IMR-90 (cell line): ENCODE data around the gene TRIM38. TPM values are rescaled to one million over a fixed set of nuclear protein-coding genes. Genes with fewer than 3 reads are reported as not detected.

Source experiments
- ATAC-seq: fragments of 200-7000 bp; cut with Tn5 transposase; 2 replicates; pipeline ENCODE4 v1.9.1; 2020; ENCODE audit warnings: low read depth, mild to moderate bottlenecking, moderate library complexity
- BruUV-seq: library from RNA; stranded (reverse); fragments of 400-500 nt; replicated peaks from 2 replicates; lab custom pipeline; 2021; lab: Mats Ljungman, UMichigan
- CTCF ChIA-PET: fragments of 300-600 bp; formaldehyde crosslinking; extraction: SDS; loops from one replicate; lab custom pipeline; 2021; ENCODE audit warnings: antibody characterized with exemption; lab: Yijun Ruan, JAX
- POLR2A ChIA-PET: fragments of 300-600 bp; sonication (Branson Sonifier 250); formaldehyde crosslinking; loops from one replicate; lab custom pipeline; 2022; ENCODE audit warnings: antibody characterized with exemption; ENCODE audit not compliant: unreplicated experiment; lab: Charles Lee
- DNase-seq: peaks from one replicate; pipeline ENCODE4 v3.0.0; 2013
- H2AFZ ChIP-seq: replicated peaks from 2 replicates; pipeline ENCODE3; 2013; ENCODE audit warnings: low read length, mild to moderate bottlenecking; ENCODE audit not compliant: poor library complexity
- H2AK5ac ChIP-seq: 2 replicates; pipeline ENCODE4 v1.6.1; 2013; ENCODE audit warnings: low read depth, low read length, inconsistent platforms
- H2AK9ac ChIP-seq: replicated peaks from 2 replicates; pipeline ENCODE3; 2013; ENCODE audit warnings: mild to moderate bottlenecking, low read depth, low read length, moderate library complexity; ENCODE audit not compliant: poor library complexity
- H2BK120ac ChIP-seq: 2 replicates; pipeline ENCODE4 v1.6.1; 2013; ENCODE audit warnings: low read depth, low read length, inconsistent platforms
- H2BK15ac ChIP-seq: 3 replicates; pipeline ENCODE4 v1.6.1; 2013; ENCODE audit warnings: low read depth, low read length, inconsistent platforms
- H2BK20ac ChIP-seq: 2 replicates; pipeline ENCODE4 v1.6.1; 2013; ENCODE audit warnings: low read depth, mild to moderate bottlenecking, inconsistent platforms, low read length, moderate library complexity
- H2BK5ac ChIP-seq: 2 replicates; pipeline ENCODE4 v1.6.1; 2013; ENCODE audit warnings: mild to moderate bottlenecking, low read depth, low read length, inconsistent platforms; ENCODE audit not compliant: poor library complexity, severe bottlenecking
- H3K14ac ChIP-seq: replicated peaks from 2 replicates; pipeline ENCODE4 v1.6.1; 2013; ENCODE audit warnings: low read depth, low read length, inconsistent platforms
- H3K18ac ChIP-seq: 2 replicates; pipeline ENCODE4 v1.6.1; 2013; ENCODE audit warnings: low read depth, low read length, control low read depth
- H3K23ac ChIP-seq: 2 replicates; pipeline ENCODE4 v1.6.1; 2013; ENCODE audit warnings: low read depth, low read length, inconsistent platforms
- H3K27ac ChIP-seq: 2 replicates; pipeline ENCODE4 v1.5.1; 2013; ENCODE audit warnings: mild to moderate bottlenecking, control low read depth, low read length; ENCODE audit not compliant: insufficient read depth
- H3K27me3 ChIP-seq: 2 replicates; pipeline ENCODE4 v1.6.1; 2013; ENCODE audit warnings: low read length; ENCODE audit not compliant: control insufficient read depth, insufficient read depth
- H3K36me3 ChIP-seq: 2 replicates; pipeline ENCODE4 v1.6.1; 2013; ENCODE audit warnings: low read length, mixed read lengths; ENCODE audit not compliant: control insufficient read depth, insufficient read depth
- H3K4ac ChIP-seq: 2 replicates; pipeline ENCODE4 v1.6.1; 2013; ENCODE audit warnings: low read depth, low read length, inconsistent platforms
- H3K4me1 ChIP-seq: 2 replicates; pipeline ENCODE4 v1.6.1; 2013; ENCODE audit warnings: low read length, mixed read lengths; ENCODE audit not compliant: control insufficient read depth, insufficient read depth
- H3K4me2 ChIP-seq: 2 replicates; pipeline ENCODE4 v1.6.1; 2013; ENCODE audit warnings: low read depth, mild to moderate bottlenecking, control low read depth, low read length, moderate library complexity
- H3K4me3 ChIP-seq: 2 replicates; pipeline ENCODE4 v1.5.1; 2013; ENCODE audit warnings: low read depth, mild to moderate bottlenecking, control low read depth, low read length, moderate library complexity; ENCODE audit not compliant: insufficient read depth
- H3K56ac ChIP-seq: 2 replicates; pipeline ENCODE4 v1.6.1; 2013; ENCODE audit warnings: low read length, inconsistent platforms; ENCODE audit not compliant: insufficient read depth; ENCODE audit errors: extremely low read depth
- H3K79me1 ChIP-seq, 2 experiments: 2 replicates each; pipeline ENCODE4 v1.6.1; 2013; ENCODE audit warnings: low read length in 2 of 2, inconsistent platforms in 1 of 2, low read depth in 1 of 2
- H3K9ac ChIP-seq: 2 replicates; pipeline ENCODE4 v1.6.1; 2013; ENCODE audit warnings: low read depth, low read length, control low read depth
- H3K9me1 ChIP-seq: 2 replicates; pipeline ENCODE4 v1.6.1; 2013; ENCODE audit warnings: low read length, inconsistent platforms; ENCODE audit not compliant: insufficient read depth
- H3K9me3 ChIP-seq: 2 replicates; pipeline ENCODE4 v1.6.1; 2013; ENCODE audit warnings: low read length; ENCODE audit not compliant: control insufficient read depth, insufficient read depth
- H4K20me1 ChIP-seq: 2 replicates; pipeline ENCODE4 v1.6.1; 2013; ENCODE audit warnings: low read length, inconsistent platforms; ENCODE audit not compliant: insufficient read depth
- H4K5ac ChIP-seq: 2 replicates; pipeline ENCODE4 v1.6.1; 2013; ENCODE audit warnings: mild to moderate bottlenecking, low read depth, low read length, control low read depth
- H4K8ac ChIP-seq, 2 experiments: 2 replicates each; pipeline ENCODE4 v1.6.1; 2013; ENCODE audit warnings: low read depth in 2 of 2, low read length in 2 of 2, control low read depth in 1 of 2, inconsistent platforms in 1 of 2
- H4K91ac ChIP-seq: 2 replicates; pipeline ENCODE4 v1.6.1; 2013; ENCODE audit warnings: low read depth, low read length, inconsistent platforms; ENCODE audit not compliant: insufficient read depth
- BHLHE40 ChIP-seq: fragments of 150-350 bp; IDR thresholded peaks from 2 replicates; pipeline ENCODE4 v1.6.1; 2016; ENCODE audit warnings: mild to moderate bottlenecking, low read depth, low read length
- CEBPB ChIP-seq: IDR thresholded peaks from 2 replicates; pipeline ENCODE4 v1.6.1; 2012; ENCODE audit warnings: low read depth, low read length, improper control_type of control experiment
- CTCF ChIP-seq: conservative IDR thresholded peaks from 2 replicates; pipeline ENCODE4 v1.5.1; 2012; ENCODE audit warnings: mild to moderate bottlenecking, low read depth, low read length, improper control_type of control experiment
- ELK1 ChIP-seq: fragments of 150-350 bp; IDR thresholded peaks from 2 replicates; pipeline ENCODE4 v1.6.1; 2016; ENCODE audit warnings: low read depth, mild to moderate bottlenecking, low read length, moderate library complexity, borderline replicate concordance
- FOS ChIP-seq: fragments of 150-350 bp; IDR thresholded peaks from 2 replicates; pipeline ENCODE4 v1.6.1; 2016; ENCODE audit warnings: low read depth, low read length
- MAFK ChIP-seq: IDR thresholded peaks from 2 replicates; pipeline ENCODE4 v1.6.1; 2012; ENCODE audit warnings: low read depth, low read length, improper control_type of control experiment
- MAZ ChIP-seq: IDR thresholded peaks from 2 replicates; pipeline ENCODE4 v1.6.1; 2012; ENCODE audit warnings: low read depth, mild to moderate bottlenecking, low read length, improper control_type of control experiment, moderate library complexity, borderline replicate concordance
- MXI1 ChIP-seq: IDR thresholded peaks from 2 replicates; pipeline ENCODE4 v1.6.1; 2012; ENCODE audit warnings: low read depth, mild to moderate bottlenecking, low read length, moderate library complexity, borderline replicate concordance
- NFE2L2 ChIP-seq: fragments of 150-350 bp; IDR thresholded peaks from 2 replicates; pipeline ENCODE4 v1.6.1; 2016; ENCODE audit warnings: low read depth, mild to moderate bottlenecking, low read length
- POLR2A ChIP-seq: IDR thresholded peaks from 2 replicates; pipeline ENCODE4 v1.6.1; 2012; ENCODE audit warnings: mild to moderate bottlenecking, low read depth, low read length
- RAD21 ChIP-seq: IDR thresholded peaks from 2 replicates; pipeline ENCODE4 v1.6.1; 2012; ENCODE audit warnings: low read length, improper control_type of control experiment
- RCOR1 ChIP-seq: IDR thresholded peaks from 2 replicates; pipeline ENCODE4 v1.6.1; 2012; ENCODE audit warnings: mild to moderate bottlenecking, low read length, improper control_type of control experiment; ENCODE audit not compliant: insufficient replicate concordance
- SMC3 ChIP-seq: fragments of 150-350 bp; IDR thresholded peaks from 2 replicates; pipeline ENCODE4 v1.6.1; 2016; ENCODE audit warnings: low read depth, mild to moderate bottlenecking, antibody characterized with exemption, low read length, moderate library complexity
- USF2 ChIP-seq: fragments of 150-350 bp; IDR thresholded peaks from 2 replicates; pipeline ENCODE4 v1.6.1; 2017; ENCODE audit warnings: mild to moderate bottlenecking, antibody characterized with exemption, low read length, low read depth
- WGBS, 2 experiments: methylation state at CpG; one replicate each; pipeline versions ENCODE4 v1.1.5 to v1.1.7; 2013; ENCODE audit warnings: missing lambda C conversion rate in 2 of 2; ENCODE audit not compliant: insufficient read length in 1 of 2; ENCODE audit errors: extremely low coverage in 2 of 2; 5-methylcytosine and 5-hydroxymethylcytosine counted together
- dilution Hi-C: fragments of 300-500 bp; cut with HindIII; formaldehyde crosslinking; loops from one replicate; pipeline ENCODE4 v1.14.3; 2018; ENCODE audit warnings: low sequenced_read_pairs; ENCODE audit not compliant: unreplicated experiment
- in situ Hi-C: fragments of 300-500 bp; cut with MboI; formaldehyde crosslinking; loops from 3 replicates; pipeline ENCODE4 v1.14.3; 2019; ENCODE audit warnings: low sequenced_read_pairs, inconsistent platforms, mixed read lengths
- intact Hi-C: fragments of 100-400 bp; cut with micrococcal nuclease; formaldehyde crosslinking; loops from 2 replicates; pipeline ENCODE4 v1.10.0; 2022
- polyA plus RNA-seq, 3 experiments: library from polyadenylated mRNA; depleted of rRNA; stranded (reverse); fragments of >200 nt; gene quantifications; 2 replicates each; pipeline ENCODE4 v1.2.3, GENCODE V29; 2012; ENCODE audit warnings: low replicate concordance in 1 of 3
- total RNA-seq: library from RNA; depleted of rRNA; stranded (reverse); fragments of >200 nt; gene quantifications from 2 replicates; pipeline ENCODE4 v1.2.3, GENCODE V29; 2012

The TRIM38 gene
- total and polyA plus RNA-seq, 2 of the 4 experiments (the other 2 are of a cell fraction) = 4.1 to 6.3 TPM

- H3K27ac ChIP-seq = no peak overlapping the region
- H3K36me3 ChIP-seq = no peaks in the 10 kb centered on the region
- H3K9me3 ChIP-seq = no peaks in the 10 kb centered on the region
- in situ Hi-C loops (loop anchor here (10.0 kb wide), 2 partner anchors 1105 to 1785 kb away; a partner anchor contains a TSS), intact Hi-C loops (loop anchor here (5.0 to 10.0 kb wide), 2 partner anchors 167 to 1805 kb away; a partner anchor contains a TSS), dilution Hi-C loops (no loop called here)
- H2AFZ ChIP-seq = no peak overlapping the region
- 0 out of 2 replicates have a peak overlapping the region, but pooled peaks have one; percentile 7 for H3K56ac ChIP-seq
- no TSS peak for BruUV-seq
- H3K4me3 ChIP-seq = no peak overlapping the region
- H2AK5ac ChIP-seq = no peak overlapping the region; the same call in 1 of the 2 replicates
- no peaks in the 10 kb centered on the region for H4K20me1 ChIP-seq
- ATAC-seq = no peak
- no peaks in the 10 kb centered on the region for H3K27me3 ChIP-seq
- H2BK5ac ChIP-seq = no peak overlapping the region
- WGBS, 2 experiments = no CpG with 5 or more reads among the region's 7 CpGs
- ChIA-PET CTCF (interaction anchor here (0.9 to 2.6 kb wide), 2 partner anchors 13 kb away, joined by 3 to 10 read pairs; a partner anchor contains a TSS), POLR2A (interaction anchor here (0.6 to 1.2 kb wide), 5 partner anchors 8 to 1111 kb away, joined by 3 to 17 read pairs (median 4); a partner anchor contains a TSS)
- H2BK15ac ChIP-seq = no peak overlapping the region
- no peaks in the 10 kb centered on the region for H3K79me1 ChIP-seq
- H3K9ac ChIP-seq = no peak overlapping the region
- no peak overlapping the region for H3K4ac ChIP-seq
- no peak for DNase-seq
- peaks cover 4% of the 10 kb centered on the region for H3K4me1 ChIP-seq
- no peaks in the 10 kb centered on the region for H3K9me1 ChIP-seq
- no peak overlapping the region for H2BK20ac ChIP-seq
- no peak overlapping the region for H3K18ac ChIP-seq
- H3K4me2 ChIP-seq = no peak overlapping the region
- no peak overlapping the region for H4K5ac ChIP-seq
- no peak overlapping the region for H3K14ac ChIP-seq
- peak overlapping the region; percentile 42; the same call in 1 of the 2 replicates for H2BK120ac ChIP-seq
- H4K91ac ChIP-seq = no peak overlapping the region
- no peak overlapping the region for H2AK9ac ChIP-seq
- no peak overlapping the region for H4K8ac ChIP-seq
- no peak overlapping the region for H3K23ac ChIP-seq
- TF ChIP-seq FOS (no peak), MXI1 (no peak), BHLHE40 (no peak), NFE2L2 (no peak), USF2 (no peak), ELK1 (no peak), CTCF (no peak), RAD21 (no peak), MAZ (no peak), CEBPB (no peak), MAFK (no peak), POLR2A (no peak), RCOR1 (no peak), SMC3 (no peak)
Measured at GRCh38 chr6:26029857-26030653, 67.5 kb downstream of the TRIM38 start.
